ENCODE data around the gene TMEM131.
"Not testable (repeated sequence)": the region's sequence is repeated elsewhere in the genome, so short reads cannot be mapped to it uniquely, and the experiment has no call there.

Gene TMEM131

DNA sequence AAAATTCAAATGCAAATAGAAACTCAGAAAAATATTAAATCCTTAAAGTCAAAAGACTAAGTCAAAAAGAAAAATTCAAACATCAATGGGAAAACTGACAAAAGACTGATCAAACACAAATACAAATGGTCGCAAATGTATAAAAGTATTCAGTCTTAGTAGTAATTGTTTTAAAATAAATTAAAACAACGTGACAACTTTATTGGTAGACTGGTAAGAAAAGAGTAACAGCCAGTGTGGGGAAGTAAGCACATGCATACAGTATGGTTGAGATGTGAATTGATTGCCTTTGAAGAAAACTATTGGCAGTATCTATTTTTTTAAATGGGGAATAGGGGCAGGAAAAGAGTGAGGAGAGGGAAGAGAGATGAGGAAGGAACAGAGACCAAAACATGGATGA is 9.8 kb downstream of the TMEM131 start:
- no peak for DNase-seq

DNA sequence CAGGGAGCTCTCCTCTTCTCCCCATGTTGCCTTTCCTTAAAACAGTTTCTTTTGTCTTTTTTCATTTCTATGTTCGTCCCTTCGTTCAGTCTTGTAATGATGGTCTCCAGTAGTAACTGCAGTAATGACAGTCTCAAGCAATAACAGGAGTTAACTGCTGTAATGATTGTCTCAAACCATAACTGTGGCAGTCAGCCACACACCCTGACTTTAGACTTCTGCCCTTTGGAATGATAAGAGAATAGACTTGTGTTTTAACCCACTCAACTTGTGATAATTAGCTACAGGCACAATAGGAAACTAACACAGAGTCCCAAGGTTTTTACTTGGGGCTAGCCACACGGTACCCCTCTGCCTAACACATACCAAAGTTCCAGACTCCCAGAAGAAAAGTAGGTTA is 12.1 kb downstream of the TMEM131 start:
- DNase-seq, result no peak

DNA sequence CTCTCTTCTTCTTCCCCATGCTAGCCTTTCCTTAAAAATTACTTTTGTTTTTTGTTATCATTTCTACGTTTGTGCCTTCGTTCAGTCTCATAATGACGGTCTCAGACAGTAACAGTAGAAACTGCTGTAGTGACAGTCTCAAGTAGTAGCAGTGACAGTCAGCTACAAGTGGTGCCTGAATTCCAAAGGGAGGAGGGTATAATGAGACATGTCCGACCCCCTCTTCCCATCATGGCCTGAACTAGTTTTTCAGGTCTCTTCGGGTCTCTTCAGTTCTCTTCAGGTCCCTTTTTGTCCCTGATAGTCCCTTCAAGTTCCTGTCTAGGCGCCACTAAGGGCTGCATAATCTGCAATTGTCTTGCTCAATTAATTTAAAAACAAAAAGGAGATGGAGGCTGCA is 12.6 kb downstream of the TMEM131 start:
- no peak for DNase-seq

DNA sequence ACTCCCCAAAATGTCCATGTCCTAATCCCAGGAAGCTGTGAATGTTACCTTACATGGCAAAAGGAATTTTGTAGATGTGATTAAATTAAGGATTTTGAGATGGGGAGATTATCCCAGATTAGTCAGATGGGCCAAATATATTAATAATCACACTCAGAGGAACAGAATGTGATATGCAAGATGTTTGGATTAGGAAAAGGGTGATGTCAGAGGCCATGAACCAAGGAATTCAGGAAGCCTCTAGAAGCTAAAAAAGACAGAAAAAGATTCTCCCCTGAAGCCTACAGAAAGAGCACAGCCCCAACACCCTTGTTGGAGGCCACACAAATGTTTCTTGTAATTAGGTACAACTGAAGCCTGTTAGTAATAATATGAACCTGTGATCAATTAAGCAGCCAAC is 13.1 kb downstream of the TMEM131 start:
- no peak for DNase-seq

DNA sequence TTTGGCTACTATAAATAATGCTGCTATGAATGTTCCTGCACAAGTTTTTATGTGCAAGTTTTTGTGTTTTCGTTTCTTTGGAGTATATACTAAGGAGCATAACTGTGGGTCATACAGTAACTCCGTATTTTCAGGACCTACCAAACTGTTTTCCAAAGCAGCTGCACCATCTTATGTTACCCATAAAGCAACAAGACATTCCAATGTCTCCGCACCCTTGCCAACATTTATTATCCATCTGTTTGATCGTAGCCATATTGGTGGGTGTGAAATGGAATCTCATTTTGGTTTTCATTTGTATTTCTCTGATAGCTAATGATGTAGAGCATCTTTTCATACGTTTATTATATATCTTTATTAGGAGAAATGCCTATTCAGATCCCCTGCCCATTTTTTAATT is 13.8 kb downstream of the TMEM131 start:
- no peak for DNase-seq

DNA sequence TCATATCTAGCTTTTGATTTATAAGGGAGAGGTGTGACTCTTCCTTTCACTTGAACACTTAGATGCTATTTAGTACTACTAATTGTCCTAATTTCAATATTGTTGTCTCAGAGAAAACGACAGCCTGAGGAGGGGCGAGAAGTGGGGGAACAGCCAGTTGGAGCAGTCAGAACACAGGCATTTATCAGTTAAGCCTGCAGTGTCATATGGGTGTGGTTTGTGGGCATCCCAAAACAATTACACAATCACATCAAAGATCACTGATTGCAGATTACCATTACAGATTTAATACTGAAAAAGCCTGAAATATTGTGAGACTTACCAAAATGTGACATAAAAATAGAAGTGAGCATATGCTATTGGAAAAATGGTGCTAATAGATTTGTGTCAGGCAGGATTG is 15.8 kb downstream of the TMEM131 start:
- no peak for DNase-seq

DNA sequence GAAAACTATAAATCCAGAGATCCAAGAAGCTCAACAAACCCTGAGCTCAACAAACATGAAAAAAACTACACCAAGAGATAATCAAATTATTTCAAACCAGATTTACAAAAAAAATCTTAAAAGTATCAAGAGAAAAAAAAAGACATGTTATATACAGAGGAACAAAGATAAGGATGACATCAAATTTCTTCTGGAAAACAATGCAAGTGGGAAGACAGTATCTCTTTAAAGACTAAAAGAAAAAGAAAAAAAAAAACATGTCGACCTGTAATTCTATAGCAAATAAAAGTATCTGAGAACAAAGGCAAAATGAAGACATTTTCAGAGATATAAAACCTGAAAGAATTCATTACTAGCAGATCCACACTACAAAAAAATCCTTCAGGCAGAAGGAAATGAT is 21.3 kb downstream of the TMEM131 start:
- DNase-seq, result no peak

DNA sequence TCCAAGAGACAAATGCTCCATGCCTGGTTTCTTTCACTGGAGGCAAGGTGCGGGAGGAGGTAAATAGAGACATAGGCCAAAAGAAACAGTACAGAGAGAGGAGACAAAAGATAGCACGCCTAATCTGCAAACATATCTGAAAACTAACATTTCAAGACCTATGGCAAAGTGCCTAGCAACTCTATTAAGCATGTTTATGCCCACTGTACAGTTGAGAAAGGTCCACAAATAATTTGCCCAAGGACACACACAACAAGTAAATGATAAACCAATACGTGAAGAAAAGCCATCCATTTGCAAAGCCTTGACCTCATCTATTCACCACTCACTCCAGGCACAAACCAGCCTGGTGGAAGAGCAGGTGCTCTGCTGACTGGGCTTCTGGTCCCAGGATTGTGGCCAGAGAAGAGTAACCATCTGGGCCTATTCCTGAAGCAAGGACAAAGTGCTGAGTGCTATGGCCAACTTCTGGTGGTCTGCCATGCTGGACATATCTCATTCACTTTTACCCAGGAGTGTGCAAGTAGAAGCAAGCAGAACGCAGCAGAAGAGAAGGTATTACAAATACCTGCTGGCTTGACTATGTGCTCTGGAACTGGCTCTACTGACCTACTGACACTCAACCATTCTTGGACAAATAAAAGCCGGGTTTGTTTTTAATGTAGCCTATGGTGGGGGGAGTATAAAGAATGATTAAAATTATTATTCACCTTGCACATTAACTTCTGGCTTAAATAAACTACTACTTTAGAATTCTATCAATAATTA is 25.3 kb downstream of the TMEM131 start:
- no peak for DNase-seq

DNA sequence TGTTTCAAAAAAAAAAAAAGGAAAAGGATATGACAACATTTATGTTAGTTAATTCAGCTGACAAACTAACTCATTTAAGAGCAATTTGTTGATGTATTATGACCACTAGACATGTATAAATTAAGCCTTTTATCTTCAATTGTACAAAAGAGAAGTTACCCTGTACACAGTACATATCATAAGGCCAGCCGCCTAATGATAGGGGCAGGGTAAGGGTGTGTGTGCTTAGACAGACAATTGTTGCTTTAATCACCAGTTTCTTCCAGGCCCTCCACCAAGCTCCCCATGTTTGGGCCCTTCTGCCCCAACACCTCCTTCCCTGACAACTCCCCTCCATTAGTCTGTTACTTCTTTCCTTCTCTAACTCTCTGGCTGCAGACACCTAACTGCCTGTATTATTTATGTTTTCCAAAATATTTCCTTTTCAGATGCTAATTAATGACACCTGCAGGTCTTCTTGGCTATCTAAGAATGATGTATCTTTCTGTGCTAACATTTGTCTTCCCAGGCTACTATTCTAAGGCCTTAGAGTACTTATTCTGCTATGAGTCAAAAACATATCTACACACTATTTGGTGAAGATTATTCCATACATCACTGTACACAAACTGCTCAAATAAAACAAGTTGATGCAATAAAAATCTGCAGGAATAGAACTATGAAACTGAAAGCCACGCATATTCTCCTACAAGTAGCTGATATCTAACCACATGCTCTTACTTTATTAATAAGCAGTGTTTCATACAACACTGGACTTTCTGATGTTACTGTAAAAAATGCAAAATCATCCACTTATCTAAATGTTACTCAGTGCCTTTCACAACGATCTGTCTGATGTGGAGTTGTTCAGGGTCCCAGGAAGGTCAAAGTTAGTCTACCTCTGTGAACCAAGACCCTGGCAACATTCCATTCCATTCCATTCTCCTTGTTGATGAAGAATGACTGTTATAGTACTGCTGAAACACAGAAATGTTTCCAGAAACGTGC is 26.4 kb downstream of the TMEM131 start:
- DNase-seq, result no peak

DNA sequence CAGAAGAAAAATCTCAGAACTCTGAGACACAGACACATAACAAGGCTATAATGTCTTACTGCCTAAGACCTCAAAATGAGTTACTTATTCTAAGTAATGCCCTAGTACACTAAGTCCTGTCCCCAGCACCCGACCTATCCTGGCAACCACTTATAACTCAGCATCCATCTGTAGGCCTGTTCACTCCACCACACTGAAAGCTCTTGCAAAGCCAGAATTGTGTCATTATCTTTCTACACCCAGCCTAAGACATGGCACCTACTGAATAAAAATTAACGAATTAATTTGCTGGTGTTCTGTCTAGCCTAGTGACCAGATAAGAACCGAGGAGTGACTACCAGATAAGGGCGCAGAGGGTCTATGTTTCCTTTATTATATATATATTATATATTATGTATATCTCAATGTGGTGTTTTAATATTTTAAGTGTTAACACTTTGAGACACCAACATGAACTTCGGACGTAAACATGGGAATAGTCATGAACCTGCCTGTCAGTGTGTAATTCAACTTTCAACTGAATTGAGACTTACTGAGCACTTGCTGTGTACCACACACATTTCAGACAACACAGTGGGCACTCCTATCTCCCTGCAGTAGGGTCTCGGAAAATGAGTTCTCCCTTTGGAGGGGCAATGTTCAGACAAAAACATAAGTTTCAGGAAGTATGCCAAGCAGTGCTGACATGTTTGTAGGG is 27.7 kb downstream of the TMEM131 start:
- DNase-seq, result no peak

DNA sequence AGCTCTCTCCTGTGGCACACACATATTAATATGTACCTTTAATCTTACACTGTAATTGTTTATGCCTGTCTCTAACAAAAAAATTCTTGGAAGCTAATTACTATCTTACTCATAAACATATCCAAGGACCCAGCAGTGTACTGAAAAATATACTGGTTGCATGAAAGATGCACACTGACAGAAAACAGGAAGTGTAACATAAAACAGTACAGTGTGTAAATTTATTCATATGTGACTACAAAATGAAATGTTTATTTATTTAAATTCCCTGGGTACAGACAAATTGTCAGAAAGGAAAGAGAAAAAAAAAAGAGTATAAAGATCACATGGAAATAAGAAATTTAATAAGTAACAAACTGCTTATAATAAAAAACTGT is 28.5 kb downstream of the TMEM131 start:
- no peak for DNase-seq

DNA sequence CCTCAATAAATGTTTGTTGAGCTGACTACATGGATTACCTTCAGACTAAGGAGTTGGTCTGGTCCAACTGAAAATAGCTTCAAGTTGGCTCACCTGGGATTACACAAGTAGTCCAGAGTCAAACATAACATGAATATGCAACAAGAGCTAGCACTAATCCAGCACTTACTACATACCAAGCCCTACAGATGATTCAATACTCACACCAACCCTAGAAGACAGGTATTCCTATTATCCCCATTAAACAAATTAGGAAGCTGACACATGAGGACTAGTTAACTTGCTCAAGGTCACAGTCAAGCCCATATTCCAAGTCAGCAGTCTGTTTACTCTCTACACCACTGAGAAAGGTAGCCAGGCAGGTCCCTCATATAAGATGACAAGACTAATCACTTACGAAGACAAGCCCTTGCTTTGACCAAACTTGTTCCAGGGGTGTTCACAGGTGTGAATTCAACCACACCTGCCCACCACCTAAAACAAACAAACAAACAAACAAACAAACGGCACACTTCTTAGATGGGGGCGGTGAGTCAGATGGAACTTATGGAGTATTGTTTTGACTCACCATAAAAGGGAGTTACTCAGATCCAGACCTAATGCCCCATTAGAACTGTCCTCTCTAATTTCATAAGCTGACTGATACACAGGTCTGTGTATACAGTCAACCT is 29.1 kb downstream of the TMEM131 start:
- no peak for DNase-seq

DNA sequence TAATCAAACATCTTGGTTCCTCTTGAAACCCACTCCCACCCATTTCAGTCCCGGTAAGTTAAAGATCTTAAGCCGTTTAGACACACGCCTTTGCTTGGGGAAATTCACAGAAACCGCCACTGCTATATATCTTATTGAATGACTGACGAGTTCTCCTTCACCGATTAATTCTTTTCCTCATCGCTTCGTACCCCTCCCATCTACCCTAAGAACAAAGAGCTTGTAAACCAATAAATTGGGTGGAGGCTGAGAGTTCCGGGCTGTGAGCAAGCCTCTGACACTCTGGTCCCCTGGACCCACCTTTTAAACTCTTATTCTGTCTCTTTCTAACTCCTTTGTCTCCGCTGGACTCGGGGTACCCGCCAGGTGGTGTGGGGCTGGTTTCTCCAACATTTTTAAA is 30.6 kb downstream of the TMEM131 start:
- no peak for DNase-seq

DNA sequence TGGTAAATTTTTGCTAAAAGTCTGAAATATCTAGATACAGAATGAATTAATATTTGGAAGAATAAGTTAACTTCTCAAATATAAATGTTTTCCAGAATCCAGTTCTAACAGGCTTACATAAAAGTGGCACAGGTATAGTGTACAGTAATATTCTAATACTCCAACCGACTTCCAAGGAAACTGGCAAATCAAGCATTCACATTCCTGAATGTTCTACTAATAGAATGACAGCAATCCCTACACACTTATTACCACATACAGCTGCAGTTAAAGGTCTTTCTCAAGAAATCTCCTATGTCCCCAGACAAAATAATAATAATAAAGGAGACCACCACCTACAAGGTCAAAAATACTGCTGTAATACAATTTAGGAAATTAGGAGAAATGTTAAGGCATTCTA is 31.9 kb downstream of the TMEM131 start:
- no peak for DNase-seq

DNA sequence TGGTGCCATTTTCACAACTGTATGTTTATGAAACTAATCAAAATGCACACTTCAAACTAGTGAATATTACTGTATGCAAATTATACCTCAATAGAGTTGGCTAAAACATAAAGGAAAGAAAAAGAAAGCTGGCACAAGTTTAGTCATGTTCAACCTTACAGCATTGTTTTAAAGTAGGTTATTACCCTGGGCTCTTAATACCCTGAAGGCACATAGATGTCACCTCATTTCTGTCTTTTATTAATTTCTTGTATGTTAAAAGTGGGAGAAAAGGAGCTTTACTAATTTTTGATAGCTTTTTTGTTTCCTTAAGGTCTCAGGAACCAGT is 32.7 kb downstream of the TMEM131 start:
- DNase-seq, result no peak

DNA sequence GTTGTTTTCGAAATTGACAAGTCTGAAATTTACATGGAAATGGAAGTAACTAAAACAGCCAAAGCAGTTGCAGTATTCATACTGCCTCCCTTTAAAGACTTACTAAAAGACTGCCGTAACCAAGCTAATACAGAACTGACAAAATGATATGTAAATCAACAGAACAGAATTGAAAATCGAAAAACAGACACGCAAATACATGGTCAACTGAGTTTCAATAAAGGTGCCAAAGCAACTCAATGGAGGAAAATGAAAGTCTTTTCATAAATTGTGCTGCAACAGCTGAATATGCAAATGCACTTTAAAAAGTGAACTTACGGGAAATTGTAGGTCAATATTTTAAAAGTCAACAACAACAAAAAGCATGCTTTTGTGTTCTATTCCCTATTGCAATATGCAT is 34.2 kb downstream of the TMEM131 start:
- no peak for DNase-seq

DNA sequence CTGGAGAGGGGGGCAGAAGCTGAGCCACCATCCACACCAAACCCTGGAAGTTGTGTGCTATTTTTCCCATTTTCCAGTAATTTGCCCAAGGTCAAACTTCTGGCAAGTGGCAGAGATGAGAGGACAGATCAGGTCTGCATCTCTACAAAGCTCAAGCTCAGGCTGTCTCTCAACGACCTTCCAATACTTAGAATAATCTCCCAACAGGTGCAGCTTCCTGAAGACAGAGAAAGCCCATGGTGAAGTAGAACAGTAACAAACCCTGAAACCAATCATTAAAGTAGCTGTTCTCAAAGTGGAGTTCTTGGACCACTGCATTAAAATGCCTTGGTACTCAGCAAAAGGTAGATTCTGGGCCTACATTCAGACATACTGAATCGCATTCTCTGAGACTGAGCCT is 37.6 kb downstream of the TMEM131 start:
- DNase-seq, result no peak

DNA sequence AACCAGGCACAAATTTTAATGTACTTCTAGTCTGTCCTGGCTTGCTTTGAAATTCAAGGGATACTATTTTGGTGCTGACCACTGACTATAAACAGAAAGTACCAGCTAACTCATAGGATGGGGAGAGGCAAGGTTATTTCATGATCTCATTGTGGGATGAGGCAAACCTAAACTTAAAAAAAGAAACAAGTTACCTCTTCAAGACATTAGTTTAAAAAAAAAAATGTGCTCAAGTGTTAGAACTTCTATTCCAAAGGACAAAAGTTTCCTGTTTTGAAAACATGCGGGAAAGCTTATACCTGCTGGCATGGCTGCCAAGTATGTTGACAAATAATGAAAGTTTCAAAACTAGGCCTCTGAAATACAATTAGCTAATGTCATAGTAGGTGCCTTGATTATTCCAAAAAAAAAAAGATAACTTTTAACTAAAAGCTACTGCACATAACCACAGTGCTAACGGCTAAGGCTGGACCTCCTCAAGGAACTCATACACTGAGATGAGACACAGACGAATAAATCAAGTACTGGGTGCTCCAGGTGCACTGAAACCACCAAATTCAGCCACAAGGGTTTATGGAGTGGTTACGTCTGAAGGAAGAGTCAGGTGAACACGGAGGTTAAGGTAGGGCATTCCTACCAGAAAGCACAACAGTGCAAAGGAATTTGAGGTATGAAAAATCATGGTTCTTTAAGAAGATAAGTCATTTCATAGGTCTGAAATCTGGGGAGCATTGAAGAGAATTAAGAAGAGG is 38.1 kb downstream of the TMEM131 start:
- no peak for DNase-seq

DNA sequence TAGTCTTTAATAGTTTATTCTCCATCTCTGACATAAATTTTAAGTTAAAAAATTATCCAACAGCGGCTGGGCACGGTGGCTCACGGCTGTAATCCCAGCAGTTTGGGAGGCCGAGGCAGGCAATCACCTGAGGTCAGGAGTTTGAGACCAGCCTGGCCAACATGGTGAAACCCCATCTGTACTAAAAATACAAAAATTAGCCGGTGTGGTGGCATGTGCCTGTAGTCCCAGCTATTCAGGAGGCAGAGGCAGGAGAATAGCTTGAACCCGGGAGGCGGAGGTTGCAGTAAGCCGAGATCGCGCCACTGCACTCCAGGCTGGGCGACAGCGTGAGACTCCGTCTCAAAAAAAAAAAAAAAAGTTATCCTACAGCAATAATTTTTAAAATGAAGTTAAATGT is 39.0 kb downstream of the TMEM131 start:
- not testable (repeated sequence) for DNase-seq

DNA sequence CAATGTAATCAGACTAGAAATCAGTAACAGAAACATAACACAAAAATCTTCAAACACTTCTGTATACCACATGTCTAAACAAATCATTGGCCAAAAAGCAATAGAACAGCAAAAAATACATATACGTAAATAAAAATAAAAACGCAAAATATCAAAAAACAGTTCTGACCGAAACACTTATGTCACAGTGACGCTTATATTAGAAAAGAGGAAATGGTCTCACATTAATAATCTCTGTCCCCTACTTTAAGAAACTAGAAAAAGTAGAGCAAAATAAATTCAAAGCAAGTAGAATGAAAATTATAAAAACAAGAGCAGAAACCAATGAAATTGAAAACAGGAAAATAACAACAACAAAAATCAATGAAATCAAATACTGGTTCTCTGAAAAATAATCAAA is 41.9 kb downstream of the TMEM131 start:
- DNase-seq, result no peak

DNA sequence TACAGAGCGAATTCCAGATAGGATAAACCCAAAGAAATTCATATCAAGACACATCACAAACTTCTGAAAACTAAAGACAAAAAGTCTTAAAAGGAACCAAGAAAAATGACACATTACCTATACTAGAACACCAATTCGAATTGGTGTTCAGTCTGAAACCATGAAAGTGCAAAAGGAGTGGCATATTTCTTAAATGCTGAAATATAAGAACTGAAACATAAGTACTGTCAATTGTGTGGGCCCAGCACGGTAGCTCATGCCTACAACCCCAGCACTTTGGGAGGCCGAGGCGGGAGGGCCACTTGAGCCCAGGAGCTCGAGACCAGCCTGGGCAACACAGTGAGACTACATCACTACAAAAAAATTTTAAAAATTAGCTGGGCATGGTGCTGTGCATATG is 43.4 kb downstream of the TMEM131 start:
- no peak for DNase-seq

DNA sequence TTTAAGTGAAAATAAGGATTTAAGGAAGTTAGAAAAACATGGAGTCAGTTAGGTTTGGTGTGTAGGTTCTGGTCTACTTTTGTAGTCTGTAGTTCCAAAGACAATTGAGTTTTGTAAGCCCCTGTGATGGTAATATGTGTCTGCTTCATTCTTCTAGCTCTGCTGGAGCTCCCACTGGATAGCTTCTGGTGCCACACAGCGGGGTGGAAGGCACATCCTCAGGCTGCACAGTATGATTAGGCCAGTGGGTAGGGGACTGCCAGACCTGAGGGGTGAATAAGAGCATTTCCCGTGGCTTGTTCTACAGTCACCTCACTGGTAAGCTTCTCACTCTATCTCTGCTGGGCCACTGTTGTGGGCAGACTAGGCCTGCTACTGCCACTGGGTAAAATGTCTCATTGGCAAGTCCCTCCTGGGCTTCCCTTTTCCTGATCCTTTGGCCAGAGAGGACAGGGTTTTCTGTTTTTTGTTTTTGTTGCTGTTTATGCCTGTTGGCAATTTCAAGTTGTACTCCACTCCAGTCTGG is 44.5 kb downstream of the TMEM131 start:
- DNase-seq, result no peak

Data from SHP77 (cell line).